ENCODE results near the gene SMTNL2. TPM values are rescaled to one million over a fixed set of nuclear protein-coding genes. Genes with fewer than 3 reads are reported as not detected.

SMTNL2 gene
- total and polyA plus RNA-seq, 9 of the 15 experiments (the other 6 are each of a cell fraction or from before 2014, with no cell fraction given) = not detected

- TF ChIP-seq CREB3L1 (IDR thresholded peaks at IDR 0.05; ENCODE audit: borderline replicate concordance, low read depth) = 0 out of 2 replicates have a peak, but pooled peaks have one; percentile 25
- TF ChIP-seq STAT6 (CRISPR knock-in tag; IDR thresholded peaks at IDR 0.05) = no peak
- TF ChIP-seq NCOA6 (IDR thresholded peaks at IDR 0.05) = no peak
- TF ChIP-seq MAX (CRISPR knock-in tag; IDR thresholded peaks at IDR 0.05) = peak; percentile 36; the same call in 1 of the 2 replicates
- peak; percentile 80 for TF ChIP-seq USF1 (CRISPR knock-in tag; IDR thresholded peaks at IDR 0.05)
Measured at GRCh38 chr17:4645642-4646041, 61.3 kb downstream of the SMTNL2 start (continued).
